CD4-positive, alpha-beta T cell (primary cell): Measurements from ENCODE around the gene AXL. TPM values are rescaled to one million over a fixed set of nuclear protein-coding genes. Genes with fewer than 3 reads are reported as not detected.

Source experiments
- ATAC-seq: fragments of 200-7000 bp; cut with Tn5 transposase; one replicate; pipeline ENCODE4 v1.10.0; 2022; ENCODE audit warnings: mild to moderate bottlenecking; ENCODE audit not compliant: poor library complexity
- CTCF ChIA-PET: fragments of 350-600 bp; sonication (Branson Sonifier 250); formaldehyde crosslinking; loops from one replicate; lab custom pipeline; 2021; ENCODE audit warnings: antibody characterized with exemption, inconsistent platforms; lab: Charles Lee
- POLR2A ChIA-PET: fragments of 350-600 bp; sonication (Branson Sonifier 250); formaldehyde crosslinking; loops from one replicate; lab custom pipeline; 2021; ENCODE audit warnings: antibody characterized with exemption, inconsistent platforms; lab: Charles Lee
- DNase-seq, 14 experiments: peaks; one replicate each; pipeline ENCODE4 v3.0.0-alpha.2; 2013 to 2020; ENCODE audit warnings: mixed read lengths in 2 of 14
- H3K27ac ChIP-seq, 2 donors: one replicate each; pipeline versions ENCODE4 v1.5.1 to v1.7.0; 2013; ENCODE audit warnings: low read length in 2 of 2, low read depth in 1 of 2, mild to moderate bottlenecking in 1 of 2
- H3K27me3 ChIP-seq, 2 experiments: 1 replicate in 1 of 2; 2 replicates in 1 of 2; pipeline versions ENCODE4 v1.6.1 to v1.7.0; 2013; ENCODE audit warnings: low read length in 2 of 2, control low read depth in 1 of 2, mild to moderate bottlenecking in 1 of 2, moderate library complexity in 1 of 2; ENCODE audit not compliant: insufficient read depth in 2 of 2, control insufficient read depth in 1 of 2
- H3K36me3 ChIP-seq: one replicate; pipeline ENCODE4 v1.6.1; 2013; ENCODE audit warnings: low read length, control low read depth; ENCODE audit not compliant: insufficient read depth
- H3K4me1 ChIP-seq: one replicate; pipeline ENCODE4 v1.6.1; 2013; ENCODE audit warnings: low read length, control low read depth; ENCODE audit not compliant: insufficient read depth
- H3K4me3 ChIP-seq: one replicate; pipeline ENCODE4 v1.5.1; 2013; ENCODE audit warnings: mild to moderate bottlenecking, low read length, moderate library complexity
- H3K9me3 ChIP-seq, 2 experiments: 1 replicate in 1 of 2; 2 replicates in 1 of 2; pipeline versions ENCODE4 v1.6.1 to v1.7.0; 2013; ENCODE audit warnings: low read length in 2 of 2, mild to moderate bottlenecking in 2 of 2, control low read depth in 1 of 2, moderate library complexity in 1 of 2; ENCODE audit not compliant: control insufficient read depth in 1 of 2, insufficient read depth in 1 of 2
- H3K27ac Mint-ChIP-seq: one replicate; pipeline ENCODE4 v1.8.0; 2020; ENCODE audit warnings: mixed read lengths
- H3K27me3 Mint-ChIP-seq: one replicate; pipeline ENCODE4 v1.8.0; 2021; ENCODE audit warnings: mixed read lengths
- H3K36me3 Mint-ChIP-seq: one replicate; pipeline ENCODE4 v1.8.0; 2021; ENCODE audit warnings: low read depth, mixed read lengths
- H3K4me1 Mint-ChIP-seq: one replicate; pipeline ENCODE4 v1.8.0; 2021; ENCODE audit warnings: low read depth, mixed read lengths
- H3K4me3 Mint-ChIP-seq: one replicate; pipeline ENCODE4 v1.8.0; 2020; ENCODE audit warnings: mild to moderate bottlenecking, mixed read lengths
- H3K9me3 Mint-ChIP-seq: one replicate; pipeline ENCODE4 v1.8.0; 2020; ENCODE audit warnings: mixed read lengths
- intact Hi-C, 2 experiments: fragments of 100-400 bp; cut with DNase I in 1 of 2; cut with micrococcal nuclease in 1 of 2; formaldehyde crosslinking; loops; one replicate each; pipeline versions ENCODE4 v1.15.1 to v1.9.0; 2023 to 2025; cut with DNase I, micrococcal nuclease
- total RNA-seq, 174 experiments: library from RNA in 2 of 174; stranded (reverse) in 2 of 174; gene quantifications; one replicate each; pipeline ENCODE4 v1.2.3 and lab custom pipeline; 2021 to 2026
- TF ChIP-seq, protein P1 (sequence below): fragments of 200-600 bp; IDR thresholded peaks from one replicate; pipeline ENCODE4 v1.8.0; 2022; ENCODE audit warnings: antibody characterized with exemption, mild to moderate bottlenecking

AXL gene
- total RNA-seq, 2 experiments from 2014 or later, result 0.30 to 0.42 TPM

DNA sequence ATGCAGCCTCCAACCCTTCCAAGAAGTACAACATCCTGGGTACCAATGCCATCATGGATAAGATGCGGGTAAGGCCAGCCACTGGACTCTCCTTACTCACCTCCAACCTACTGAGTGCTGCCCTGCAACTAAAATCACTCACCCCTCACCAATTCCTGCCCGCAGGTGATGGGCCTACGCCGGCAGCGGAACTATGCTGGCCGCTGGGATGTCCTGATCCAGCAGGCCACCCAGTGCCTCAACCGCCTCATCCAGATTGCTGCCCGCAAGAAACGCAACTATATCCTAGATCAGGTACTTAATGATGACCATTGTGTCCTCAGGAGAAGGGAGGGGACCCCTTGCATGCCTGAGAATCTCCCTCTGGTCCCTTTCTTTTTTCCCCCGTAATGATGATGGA, 75.4 kb downstream of the AXL start:
- intact Hi-C loops, result no loop called here
- Histone ChIP-seq H3K4me1 (peaks cover 50% of the 10 kb centered on the region), H3K27ac (no peak overlapping the region), H3K36me3 (peaks cover 95% of the 10 kb centered on the region), H3K9me3 (no peaks in the 10 kb centered on the region), H3K27me3 (no peaks in the 10 kb centered on the region), H3K4me3 (no peak overlapping the region)
- H3K4me3 Mint-ChIP-seq, result no peak overlapping the region
- no peaks in the 10 kb centered on the region for H3K27me3 Mint-ChIP-seq
- peaks cover 99% of the 10 kb centered on the region for H3K36me3 Mint-ChIP-seq
- ATAC-seq (no peak), DNase-seq (no peak)
- ChIA-PET POLR2A (interaction anchor here (0.7 to 2.6 kb wide), 3 partner anchors 13 to 31 kb away, joined by 4 to 6 read pairs (median 4); partner anchors contain the start of gene HNRNPUL1), CTCF (interaction anchor here (1.5 kb wide), 1 partner anchor 32 kb away, joined by 4 read pairs; no protein-coding TSS in a partner anchor)
- no peaks in the 10 kb centered on the region for H3K9me3 Mint-ChIP-seq
- H3K27ac Mint-ChIP-seq, result peak overlapping the region; percentile 97
- TF ChIP-seq, protein P1, sequence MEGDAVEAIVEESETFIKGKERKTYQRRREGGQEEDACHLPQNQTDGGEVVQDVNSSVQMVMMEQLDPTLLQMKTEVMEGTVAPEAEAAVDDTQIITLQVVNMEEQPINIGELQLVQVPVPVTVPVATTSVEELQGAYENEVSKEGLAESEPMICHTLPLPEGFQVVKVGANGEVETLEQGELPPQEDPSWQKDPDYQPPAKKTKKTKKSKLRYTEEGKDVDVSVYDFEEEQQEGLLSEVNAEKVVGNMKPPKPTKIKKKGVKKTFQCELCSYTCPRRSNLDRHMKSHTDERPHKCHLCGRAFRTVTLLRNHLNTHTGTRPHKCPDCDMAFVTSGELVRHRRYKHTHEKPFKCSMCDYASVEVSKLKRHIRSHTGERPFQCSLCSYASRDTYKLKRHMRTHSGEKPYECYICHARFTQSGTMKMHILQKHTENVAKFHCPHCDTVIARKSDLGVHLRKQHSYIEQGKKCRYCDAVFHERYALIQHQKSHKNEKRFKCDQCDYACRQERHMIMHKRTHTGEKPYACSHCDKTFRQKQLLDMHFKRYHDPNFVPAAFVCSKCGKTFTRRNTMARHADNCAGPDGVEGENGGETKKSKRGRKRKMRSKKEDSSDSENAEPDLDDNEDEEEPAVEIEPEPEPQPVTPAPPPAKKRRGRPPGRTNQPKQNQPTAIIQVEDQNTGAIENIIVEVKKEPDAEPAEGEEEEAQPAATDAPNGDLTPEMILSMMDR, result no peak
- peaks cover 53% of the 10 kb centered on the region for H3K4me1 Mint-ChIP-seq

GRCh38 chr19:41295499-41295898, 76.5 kb downstream of the AXL start:
- peak overlapping the region; percentile 97 for H3K27ac Mint-ChIP-seq
- H3K9me3 Mint-ChIP-seq, result no peaks in the 10 kb centered on the region
- Histone ChIP-seq H3K27ac (peak overlapping the region in 1 of 2 donors; percentile 45), H3K9me3 (no peaks in the 10 kb centered on the region), H3K36me3 (peaks cover 95% of the 10 kb centered on the region), H3K4me3 (no peak overlapping the region), H3K4me1 (peaks cover 61% of the 10 kb centered on the region), H3K27me3 (no peaks in the 10 kb centered on the region)
- TF ChIP-seq, protein P1, result no peak
- no peaks in the 10 kb centered on the region for H3K27me3 Mint-ChIP-seq
- DNase-seq (no peak), ATAC-seq (no peak)
- CTCF ChIA-PET, result no interaction called here
- POLR2A ChIA-PET, result interaction anchor here (1.3 to 1.5 kb wide), 3 partner anchors 11 to 31 kb away, joined by 4 to 9 read pairs (median 4); partner anchors contain the start of gene HNRNPUL1
- intact Hi-C loops, result no loop called here
- no peak overlapping the region for H3K4me3 Mint-ChIP-seq
- H3K36me3 Mint-ChIP-seq, result peaks cover 99% of the 10 kb centered on the region
- peaks cover 63% of the 10 kb centered on the region for H3K4me1 Mint-ChIP-seq

DNA sequence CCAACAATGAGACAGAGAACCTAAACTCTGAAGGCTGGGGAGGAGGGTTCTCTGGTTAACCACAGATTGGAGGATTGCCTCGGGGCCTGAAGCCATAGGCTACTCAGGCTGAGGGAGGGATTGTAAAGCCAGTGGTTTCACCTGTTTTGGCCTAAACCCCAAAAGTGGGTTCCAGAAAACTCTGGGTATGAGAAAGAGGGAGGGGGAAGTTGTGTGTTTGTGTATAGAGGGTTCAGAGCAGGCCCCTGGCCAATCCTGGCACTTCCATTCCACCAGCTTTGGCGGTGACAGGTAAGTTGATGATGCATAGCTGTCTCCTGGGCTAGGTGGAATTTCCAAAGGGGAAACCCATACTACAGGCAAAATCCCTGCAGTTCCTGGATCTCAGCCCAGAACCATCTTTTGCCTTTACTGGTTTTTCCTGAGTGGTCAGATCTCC, 77.4 kb downstream of the AXL start:
- intact Hi-C loops, result no loop called here
- peak overlapping the region; percentile 25 for H3K4me3 Mint-ChIP-seq
- no peaks in the 10 kb centered on the region for H3K27me3 Mint-ChIP-seq
- no peaks in the 10 kb centered on the region for H3K9me3 ChIP-seq
- DNase-seq (peak in 2 of 14 experiments; percentile 54 to 69), ATAC-seq (no peak)
- H3K4me1 ChIP-seq, result peaks cover 70% of the 10 kb centered on the region
- H3K27ac Mint-ChIP-seq, result peak overlapping the region; percentile 97
- H3K36me3 ChIP-seq, result peaks cover 97% of the 10 kb centered on the region
- no peaks in the 10 kb centered on the region for H3K9me3 Mint-ChIP-seq
- CTCF ChIA-PET, result no interaction called here
- H3K27ac ChIP-seq, result peak overlapping the region; percentile 38 to 86
- H3K27me3 ChIP-seq, result no peaks in the 10 kb centered on the region
- TF ChIP-seq, protein P1, result no peak
- H3K4me1 Mint-ChIP-seq, result peaks cover 73% of the 10 kb centered on the region
- POLR2A ChIA-PET, result interaction anchor here (1.3 to 2.2 kb wide), 3 partner anchors 10 to 33 kb away, joined by 4 to 9 read pairs (median 8); no protein-coding TSS in a partner anchor
- no peak overlapping the region for H3K4me3 ChIP-seq
- peaks cover 100% of the 10 kb centered on the region for H3K36me3 Mint-ChIP-seq
